IMR-90 (cell line): ENCODE measurements around the gene DLG4. TPM values are rescaled to one million over a fixed set of nuclear protein-coding genes. Genes with fewer than 3 reads are reported as not detected.

Source experiments
- ATAC-seq: fragments of 200-7000 bp; cut with Tn5 transposase; 2 replicates; pipeline ENCODE4 v1.9.1; 2020; ENCODE audit warnings: low read depth, mild to moderate bottlenecking, moderate library complexity
- BruUV-seq: library from RNA; stranded (reverse); fragments of 400-500 nt; replicated peaks from 2 replicates; lab custom pipeline; 2021; lab: Mats Ljungman, UMichigan
- CTCF ChIA-PET: fragments of 300-600 bp; formaldehyde crosslinking; extraction: SDS; loops from one replicate; lab custom pipeline; 2021; ENCODE audit warnings: antibody characterized with exemption; lab: Yijun Ruan, JAX
- POLR2A ChIA-PET: fragments of 300-600 bp; sonication (Branson Sonifier 250); formaldehyde crosslinking; loops from one replicate; lab custom pipeline; 2022; ENCODE audit warnings: antibody characterized with exemption; ENCODE audit not compliant: unreplicated experiment; lab: Charles Lee
- DNase-seq: peaks from one replicate; pipeline ENCODE4 v3.0.0; 2013
- H2AFZ ChIP-seq: replicated peaks from 2 replicates; pipeline ENCODE3; 2013; ENCODE audit warnings: low read length, mild to moderate bottlenecking; ENCODE audit not compliant: poor library complexity
- H2AK5ac ChIP-seq: 2 replicates; pipeline ENCODE4 v1.6.1; 2013; ENCODE audit warnings: low read depth, low read length, inconsistent platforms
- H2AK9ac ChIP-seq: replicated peaks from 2 replicates; pipeline ENCODE3; 2013; ENCODE audit warnings: mild to moderate bottlenecking, low read depth, low read length, moderate library complexity; ENCODE audit not compliant: poor library complexity
- H2BK120ac ChIP-seq: 2 replicates; pipeline ENCODE4 v1.6.1; 2013; ENCODE audit warnings: low read depth, low read length, inconsistent platforms
- H2BK15ac ChIP-seq: 3 replicates; pipeline ENCODE4 v1.6.1; 2013; ENCODE audit warnings: low read depth, low read length, inconsistent platforms
- H2BK20ac ChIP-seq: 2 replicates; pipeline ENCODE4 v1.6.1; 2013; ENCODE audit warnings: low read depth, mild to moderate bottlenecking, inconsistent platforms, low read length, moderate library complexity
- H2BK5ac ChIP-seq: 2 replicates; pipeline ENCODE4 v1.6.1; 2013; ENCODE audit warnings: mild to moderate bottlenecking, low read depth, low read length, inconsistent platforms; ENCODE audit not compliant: poor library complexity, severe bottlenecking
- H3K14ac ChIP-seq: replicated peaks from 2 replicates; pipeline ENCODE4 v1.6.1; 2013; ENCODE audit warnings: low read depth, low read length, inconsistent platforms
- H3K18ac ChIP-seq: 2 replicates; pipeline ENCODE4 v1.6.1; 2013; ENCODE audit warnings: low read depth, low read length, control low read depth
- H3K23ac ChIP-seq: 2 replicates; pipeline ENCODE4 v1.6.1; 2013; ENCODE audit warnings: low read depth, low read length, inconsistent platforms
- H3K27ac ChIP-seq: 2 replicates; pipeline ENCODE4 v1.5.1; 2013; ENCODE audit warnings: mild to moderate bottlenecking, control low read depth, low read length; ENCODE audit not compliant: insufficient read depth
- H3K27me3 ChIP-seq: 2 replicates; pipeline ENCODE4 v1.6.1; 2013; ENCODE audit warnings: low read length; ENCODE audit not compliant: control insufficient read depth, insufficient read depth
- H3K36me3 ChIP-seq: 2 replicates; pipeline ENCODE4 v1.6.1; 2013; ENCODE audit warnings: low read length, mixed read lengths; ENCODE audit not compliant: control insufficient read depth, insufficient read depth
- H3K4ac ChIP-seq: 2 replicates; pipeline ENCODE4 v1.6.1; 2013; ENCODE audit warnings: low read depth, low read length, inconsistent platforms
- H3K4me1 ChIP-seq: 2 replicates; pipeline ENCODE4 v1.6.1; 2013; ENCODE audit warnings: low read length, mixed read lengths; ENCODE audit not compliant: control insufficient read depth, insufficient read depth
- H3K4me2 ChIP-seq: 2 replicates; pipeline ENCODE4 v1.6.1; 2013; ENCODE audit warnings: low read depth, mild to moderate bottlenecking, control low read depth, low read length, moderate library complexity
- H3K4me3 ChIP-seq: 2 replicates; pipeline ENCODE4 v1.5.1; 2013; ENCODE audit warnings: low read depth, mild to moderate bottlenecking, control low read depth, low read length, moderate library complexity; ENCODE audit not compliant: insufficient read depth
- H3K56ac ChIP-seq: 2 replicates; pipeline ENCODE4 v1.6.1; 2013; ENCODE audit warnings: low read length, inconsistent platforms; ENCODE audit not compliant: insufficient read depth; ENCODE audit errors: extremely low read depth
- H3K79me1 ChIP-seq, 2 experiments: 2 replicates each; pipeline ENCODE4 v1.6.1; 2013; ENCODE audit warnings: low read length in 2 of 2, inconsistent platforms in 1 of 2, low read depth in 1 of 2
- H3K9ac ChIP-seq: 2 replicates; pipeline ENCODE4 v1.6.1; 2013; ENCODE audit warnings: low read depth, low read length, control low read depth
- H3K9me1 ChIP-seq: 2 replicates; pipeline ENCODE4 v1.6.1; 2013; ENCODE audit warnings: low read length, inconsistent platforms; ENCODE audit not compliant: insufficient read depth
- H3K9me3 ChIP-seq: 2 replicates; pipeline ENCODE4 v1.6.1; 2013; ENCODE audit warnings: low read length; ENCODE audit not compliant: control insufficient read depth, insufficient read depth
- H4K20me1 ChIP-seq: 2 replicates; pipeline ENCODE4 v1.6.1; 2013; ENCODE audit warnings: low read length, inconsistent platforms; ENCODE audit not compliant: insufficient read depth
- H4K5ac ChIP-seq: 2 replicates; pipeline ENCODE4 v1.6.1; 2013; ENCODE audit warnings: mild to moderate bottlenecking, low read depth, low read length, control low read depth
- H4K8ac ChIP-seq, 2 experiments: 2 replicates each; pipeline ENCODE4 v1.6.1; 2013; ENCODE audit warnings: low read depth in 2 of 2, low read length in 2 of 2, control low read depth in 1 of 2, inconsistent platforms in 1 of 2
- H4K91ac ChIP-seq: 2 replicates; pipeline ENCODE4 v1.6.1; 2013; ENCODE audit warnings: low read depth, low read length, inconsistent platforms; ENCODE audit not compliant: insufficient read depth
- CEBPB ChIP-seq: IDR thresholded peaks from 2 replicates; pipeline ENCODE4 v1.6.1; 2012; ENCODE audit warnings: low read depth, low read length, improper control_type of control experiment
- CTCF ChIP-seq: conservative IDR thresholded peaks from 2 replicates; pipeline ENCODE4 v1.5.1; 2012; ENCODE audit warnings: mild to moderate bottlenecking, low read depth, low read length, improper control_type of control experiment
- ELK1 ChIP-seq: fragments of 150-350 bp; IDR thresholded peaks from 2 replicates; pipeline ENCODE4 v1.6.1; 2016; ENCODE audit warnings: low read depth, mild to moderate bottlenecking, low read length, moderate library complexity, borderline replicate concordance
- FOS ChIP-seq: fragments of 150-350 bp; IDR thresholded peaks from 2 replicates; pipeline ENCODE4 v1.6.1; 2016; ENCODE audit warnings: low read depth, low read length
- MAFK ChIP-seq: IDR thresholded peaks from 2 replicates; pipeline ENCODE4 v1.6.1; 2012; ENCODE audit warnings: low read depth, low read length, improper control_type of control experiment
- MAZ ChIP-seq: IDR thresholded peaks from 2 replicates; pipeline ENCODE4 v1.6.1; 2012; ENCODE audit warnings: low read depth, mild to moderate bottlenecking, low read length, improper control_type of control experiment, moderate library complexity, borderline replicate concordance
- MXI1 ChIP-seq: IDR thresholded peaks from 2 replicates; pipeline ENCODE4 v1.6.1; 2012; ENCODE audit warnings: low read depth, mild to moderate bottlenecking, low read length, moderate library complexity, borderline replicate concordance
- NFE2L2 ChIP-seq: fragments of 150-350 bp; IDR thresholded peaks from 2 replicates; pipeline ENCODE4 v1.6.1; 2016; ENCODE audit warnings: low read depth, mild to moderate bottlenecking, low read length
- POLR2A ChIP-seq: IDR thresholded peaks from 2 replicates; pipeline ENCODE4 v1.6.1; 2012; ENCODE audit warnings: mild to moderate bottlenecking, low read depth, low read length
- RAD21 ChIP-seq: IDR thresholded peaks from 2 replicates; pipeline ENCODE4 v1.6.1; 2012; ENCODE audit warnings: low read length, improper control_type of control experiment
- RCOR1 ChIP-seq: IDR thresholded peaks from 2 replicates; pipeline ENCODE4 v1.6.1; 2012; ENCODE audit warnings: mild to moderate bottlenecking, low read length, improper control_type of control experiment; ENCODE audit not compliant: insufficient replicate concordance
- RFX5 ChIP-seq: IDR thresholded peaks from 2 replicates; pipeline ENCODE4 v1.8.0; 2012; ENCODE audit warnings: low read depth, mild to moderate bottlenecking, low read length, moderate library complexity
- SMC3 ChIP-seq: fragments of 150-350 bp; IDR thresholded peaks from 2 replicates; pipeline ENCODE4 v1.6.1; 2016; ENCODE audit warnings: low read depth, mild to moderate bottlenecking, antibody characterized with exemption, low read length, moderate library complexity
- USF2 ChIP-seq: fragments of 150-350 bp; IDR thresholded peaks from 2 replicates; pipeline ENCODE4 v1.6.1; 2017; ENCODE audit warnings: mild to moderate bottlenecking, antibody characterized with exemption, low read length, low read depth
- WGBS, 2 experiments: methylation state at CpG; one replicate each; pipeline versions ENCODE4 v1.1.5 to v1.1.7; 2013; ENCODE audit warnings: missing lambda C conversion rate in 2 of 2; ENCODE audit not compliant: insufficient read length in 1 of 2; ENCODE audit errors: extremely low coverage in 2 of 2; 5-methylcytosine and 5-hydroxymethylcytosine counted together
- dilution Hi-C: fragments of 300-500 bp; cut with HindIII; formaldehyde crosslinking; loops from one replicate; pipeline ENCODE4 v1.14.3; 2018; ENCODE audit warnings: low sequenced_read_pairs; ENCODE audit not compliant: unreplicated experiment
- in situ Hi-C: fragments of 300-500 bp; cut with MboI; formaldehyde crosslinking; loops from 3 replicates; pipeline ENCODE4 v1.14.3; 2019; ENCODE audit warnings: low sequenced_read_pairs, inconsistent platforms, mixed read lengths
- intact Hi-C: fragments of 100-400 bp; cut with micrococcal nuclease; formaldehyde crosslinking; loops from 2 replicates; pipeline ENCODE4 v1.10.0; 2022
- polyA plus RNA-seq, 3 experiments: library from polyadenylated mRNA; depleted of rRNA; stranded (reverse); fragments of >200 nt; gene quantifications; 2 replicates each; pipeline ENCODE4 v1.2.3, GENCODE V29; 2012; ENCODE audit warnings: low replicate concordance in 1 of 3
- total RNA-seq: library from RNA; depleted of rRNA; stranded (reverse); fragments of >200 nt; gene quantifications from 2 replicates; pipeline ENCODE4 v1.2.3, GENCODE V29; 2012

Gene DLG4
- total and polyA plus RNA-seq, 2 of the 4 experiments (the other 2 are of a cell fraction), result 8.2 to 30.5 TPM

- CTCF ChIA-PET, result no interaction called here
- BruUV-seq, result no TSS peak
- no peaks in the 10 kb centered on the region for H3K9me1 ChIP-seq
- TF ChIP-seq MAZ (peak; percentile 89), SMC3 (no peak), CTCF (no peak), NFE2L2 (no peak), CEBPB (no peak), USF2 (peak; percentile 99), POLR2A (no peak), MXI1 (peak; percentile 82; the same call in 1 of the 2 replicates), MAFK (no peak), ELK1 (no peak), RFX5 (no peak), FOS (peak; percentile 34; the same call in 1 of the 2 replicates), RAD21 (no peak; the same call in 1 of the 2 replicates), RCOR1 (no peak)
These were observed 23.2 kb upstream of the DLG4 start for GRCh38 chr17:7242717-7243452.

More at GRCh38 chr17:7242717-7243452, 23.2 kb upstream of the DLG4 start:
- in situ Hi-C loops, result loop anchor here (25.0 kb wide), 1 partner anchor 919 kb away; the partner anchor contains the start of genes PER1 and VAMP2
- H4K8ac ChIP-seq, result peak overlapping the region; percentile 80 to 100
- H4K91ac ChIP-seq, result peak overlapping the region; percentile 98
- peak overlapping the region; percentile 75 for H2BK20ac ChIP-seq
- POLR2A ChIA-PET, result interaction anchor here (1.1 to 1.4 kb wide), 2 partner anchors 9 to 22 kb away, joined by 3 to 4 read pairs; partner anchors contain the start of gene CTDNEP1
- peak overlapping the region; percentile 77 for H2AK5ac ChIP-seq
- H3K4me3 ChIP-seq, result peak overlapping the region; percentile 90
- peak overlapping the region; percentile 99 for H3K56ac ChIP-seq
- peaks cover 7% of the 10 kb centered on the region; the same call in 1 of the 2 replicates for H4K20me1 ChIP-seq
- peak overlapping the region; percentile 90 for H3K27ac ChIP-seq
- peak overlapping the region; percentile 95 for H3K4me2 ChIP-seq
- H3K18ac ChIP-seq, result peak overlapping the region; percentile 99
- peak overlapping the region; percentile 100 for H3K14ac ChIP-seq
- peak overlapping the region; percentile 97 for H2BK120ac ChIP-seq
- H3K23ac ChIP-seq, result peak overlapping the region; percentile 99
- no peaks in the 10 kb centered on the region for H3K27me3 ChIP-seq
- peak overlapping the region; percentile 98 for H4K5ac ChIP-seq
- H2BK5ac ChIP-seq, result peak overlapping the region; percentile 98
- H2BK15ac ChIP-seq, result peak overlapping the region; percentile 93; the same call in 1 of the 3 replicates
- ATAC-seq, result peak; percentile 15
- H2AFZ ChIP-seq, result peak overlapping the region; percentile 90
- peak overlapping the region; percentile 92 for H2AK9ac ChIP-seq
- 0% methylated on average over 40 of the region's 49 CpGs; no CpG with 5 or more reads in 1 of the 2 experiments for WGBS, 2 experiments
- H3K36me3 ChIP-seq, result peaks cover 28% of the 10 kb centered on the region
- no peaks in the 10 kb centered on the region for H3K9me3 ChIP-seq
- peaks cover 13 to 49% of the 10 kb centered on the region in 2 experiments for H3K79me1 ChIP-seq
- DNase-seq, result peak; percentile 95
- intact Hi-C loops, result no loop called here
- dilution Hi-C loops, result no loop called here
- H3K9ac ChIP-seq, result peak overlapping the region; percentile 92
- peaks cover 8% of the 10 kb centered on the region for H3K4me1 ChIP-seq
- peak overlapping the region; percentile 99 for H3K4ac ChIP-seq
